Measurements from ENCODE around the gene RFC2. TPM values are rescaled to one million over a fixed set of nuclear protein-coding genes. Genes with fewer than 3 reads are reported as not detected.

RFC2 gene
- 8.3 TPM for total RNA-seq
- long read RNA-seq, transcript RFC2-201 (11 exons, 1,695 nt): major isoform, 14 of 18 reads
- long read RNA-seq, partial matches to known transcripts: 0 of 18 reads
- long read RNA-seq, other reads (novel, unspliced or antisense): 1 of 18 reads

GRCh38 chr7:74254129-74254857 lies at the start of gene RFC2:
TSS of gene RFC2 (minus strand) at chr7:74254399. CDS start at chr7:74254383, 16 bp downstream.
- peak; percentile 99 for DNase-seq (ENCODE audit: low spot score)
- intact Hi-C loops (cut with DNase I): loop anchor here (5.0 kb wide), 1 partner anchor 33 kb away; the partner anchor contains the start of gene CLIP2

GRCh38 chr7:74302745-74303221 lies 48.6 kb upstream of the RFC2 start:
- no peak for DNase-seq (ENCODE audit: low spot score)
- intact Hi-C loops (cut with DNase I): no loop called here

GRCh38 chr7:74300926-74301325 lies 46.7 kb upstream of the RFC2 start:
- intact Hi-C loops (cut with DNase I): no loop called here
- DNase-seq (ENCODE audit: low spot score): no peak

GRCh38 chr7:74299401-74299800 lies 45.2 kb upstream of the RFC2 start:
- intact Hi-C loops (cut with DNase I): no loop called here
- DNase-seq (ENCODE audit: low spot score): no peak

- intact Hi-C loops (cut with DNase I): no loop called here
Measured at GRCh38 chr7:74297516-74298233, 43.5 kb upstream of the RFC2 start.

GRCh38 chr7:74294191-74294998 lies 40.2 kb upstream of the RFC2 start:
- intact Hi-C loops (cut with DNase I): no loop called here
- DNase-seq (ENCODE audit: low spot score): no peak

More at GRCh38 chr7:74297516-74298233, 43.5 kb upstream of the RFC2 start:
- no peak for DNase-seq (ENCODE audit: low spot score)

- intact Hi-C loops (cut with DNase I): no loop called here
- no peak for DNase-seq (ENCODE audit: low spot score)
Measured at GRCh38 chr7:74293577-74293908, 39.3 kb upstream of the RFC2 start.

GRCh38 chr7:74292757-74293576 lies 38.8 kb upstream of the RFC2 start:
- DNase-seq (ENCODE audit: low spot score): no peak
- intact Hi-C loops (cut with DNase I): no loop called here

- intact Hi-C loops (cut with DNase I): no loop called here
- DNase-seq (ENCODE audit: low spot score): no peak
Measured at GRCh38 chr7:74291535-74291934, 37.3 kb upstream of the RFC2 start.

- no peak for DNase-seq (ENCODE audit: low spot score)
- intact Hi-C loops (cut with DNase I): no loop called here
Measured at GRCh38 chr7:74290981-74291441, 36.8 kb upstream of the RFC2 start.

- DNase-seq (ENCODE audit: low spot score): no peak
- intact Hi-C loops (cut with DNase I): no loop called here
Measured at GRCh38 chr7:74290553-74290950, 36.4 kb upstream of the RFC2 start.

- no peak for DNase-seq (ENCODE audit: low spot score)
- intact Hi-C loops (cut with DNase I): loop anchor here (5.0 kb wide), 1 partner anchor 38 kb away; the partner anchor contains the start of gene RFC2
Measured at GRCh38 chr7:74289659-74290552, 35.7 kb upstream of the RFC2 start.

- intact Hi-C loops (cut with DNase I): loop anchor here (5.0 kb wide), 1 partner anchor 37 kb away; the partner anchor contains the start of gene RFC2
- peak; percentile 89 for DNase-seq (ENCODE audit: low spot score)
Measured at GRCh38 chr7:74289018-74289658, 34.9 kb upstream of the RFC2 start, which contains the start of gene CLIP2. TSS of gene CLIP2 (plus strand) at chr7:74289407. CDS start at chr7:74317547, 28,140 bp downstream.

- DNase-seq (ENCODE audit: low spot score): no peak
- intact Hi-C loops (cut with DNase I): loop anchor here (5.0 kb wide), 1 partner anchor 36 kb away; the partner anchor contains the start of gene RFC2
Measured at GRCh38 chr7:74288034-74288881, 34.1 kb upstream of the RFC2 start.

GRCh38 chr7:74287303-74288033 lies 33.3 kb upstream of the RFC2 start:
- DNase-seq (ENCODE audit: low spot score): no peak
- intact Hi-C loops (cut with DNase I): loop anchor here (5.0 kb wide), 1 partner anchor 35 kb away; the partner anchor contains the start of gene RFC2
